Stimulated activated CD4-positive, alpha-beta T cell treated with anti-CD3 and anti-CD28 coated beads, Interleukin-15, amount 100 ng/mL, for 1 hour (primary cell): ENCODE data around the gene TTC31.

Experiments used
- DNase-seq, 2 donors: peaks; one replicate each; pipeline ENCODE4 v3.0.0-alpha.2; 2020; ENCODE audit warnings: low read depth in 1 of 2, low spot score in 1 of 2

The TTC31 gene

GRCh38 chr2:74503506-74504475 is 20.9 kb downstream of the TTC31 start:
- no peak for DNase-seq

- no peak for DNase-seq
These were observed 21.7 kb downstream of the TTC31 start for GRCh38 chr2:74504591-74504990.

GRCh38 chr2:74505448-74506246 is 22.8 kb downstream of the TTC31 start:
- no peak for DNase-seq

- peak; percentile 95 to 98 for DNase-seq
These were observed 24.5 kb downstream of the TTC31 start, which contains the start of gene PCGF1 for GRCh38 chr2:74507145-74507925. Gene PCGF1, minus strand, starts transcription at chr2:74507695. Its CDS starts 27 bp downstream, at chr2:74507668.

GRCh38 chr2:74507926-74508520 is 25.1 kb downstream of the TTC31 start:
- DNase-seq = no peak

- DNase-seq = no peak
These were observed 27.4 kb downstream of the TTC31 start for GRCh38 chr2:74510272-74510671.

- DNase-seq = no peak
These were observed 28.5 kb downstream of the TTC31 start for GRCh38 chr2:74511104-74511989.

- DNase-seq = no peak
These were observed 30.1 kb downstream of the TTC31 start for GRCh38 chr2:74512744-74513604.

- no peak for DNase-seq
These were observed 30.9 kb downstream of the TTC31 start for GRCh38 chr2:74513605-74514367.

- DNase-seq = no peak
These were observed 31.7 kb downstream of the TTC31 start, which contains the start of gene TLX2 for GRCh38 chr2:74514368-74515270. Gene TLX2, plus strand, starts transcription at chr2:74514450. Its CDS starts 357 bp downstream, at chr2:74514807.

GRCh38 chr2:74515271-74515980 is 32.5 kb downstream of the TTC31 start:
- no peak for DNase-seq

GRCh38 chr2:74515981-74516633 is 33.2 kb downstream of the TTC31 start:
- DNase-seq = peak; percentile 54 to 71

GRCh38 chr2:74516650-74517049 is 33.8 kb downstream of the TTC31 start:
- DNase-seq = no peak

- no peak for DNase-seq
These were observed 39.6 kb downstream of the TTC31 start for GRCh38 chr2:74522516-74522915.

- no peak for DNase-seq
These were observed 41.1 kb downstream of the TTC31 start for GRCh38 chr2:74524005-74524404.
